Measurements from ENCODE around the gene ZSCAN31. TPM values are rescaled to one million over a fixed set of nuclear protein-coding genes. Genes with fewer than 3 reads are reported as not detected.
A peak's percentile ranks its signal among the peaks of the same experiment; 100 is the strongest.

ZSCAN31 gene
- total RNA-seq, 1 donor from 2014 or later: 12.1 TPM

GRCh38 chr6:28343898-28344677, 8.1 kb upstream of the ZSCAN31 start:
- H3K27me3 ChIP-seq (ENCODE audit: control insufficient read depth, insufficient read depth, low read length): no peaks in the 10 kb centered on the region
- TF ChIP-seq CTCF (IDR thresholded peaks at IDR 0.05; ENCODE audit: insufficient read depth, low read length, severe bottlenecking): no peak
- FAIRE-seq (no peak), DNase-seq (ENCODE audit: low read depth) (no peak)
- no peaks in the 10 kb centered on the region for H3K36me3 ChIP-seq (ENCODE audit: control insufficient read depth, insufficient read depth, low read length)
- H3K4me3 ChIP-seq (ENCODE audit: low read depth, low read length): no peak overlapping the region

GRCh38 chr6:28340310-28341095, 4.6 kb upstream of the ZSCAN31 start:
- DNase-seq (ENCODE audit: low read depth) (no peak), FAIRE-seq (no peak)
- TF ChIP-seq CTCF (IDR thresholded peaks at IDR 0.05; ENCODE audit: insufficient read depth, low read length, severe bottlenecking): no peak
- Histone ChIP-seq H3K27me3 (ENCODE audit: control insufficient read depth, insufficient read depth, low read length) (no peaks in the 10 kb centered on the region), H3K4me3 (ENCODE audit: low read depth, low read length) (no peak overlapping the region), H3K36me3 (ENCODE audit: control insufficient read depth, insufficient read depth, low read length) (no peaks in the 10 kb centered on the region)

- no peaks in the 10 kb centered on the region for H3K36me3 ChIP-seq (ENCODE audit: control insufficient read depth, insufficient read depth, low read length)
- DNase-seq (ENCODE audit: low read depth): no peak
- no peak for FAIRE-seq
- no peak for TF ChIP-seq CTCF (IDR thresholded peaks at IDR 0.05; ENCODE audit: insufficient read depth, low read length, severe bottlenecking)
- H3K4me3 ChIP-seq (ENCODE audit: low read depth, low read length): no peak overlapping the region
- H3K27me3 ChIP-seq (ENCODE audit: control insufficient read depth, insufficient read depth, low read length): no peaks in the 10 kb centered on the region
Measured at GRCh38 chr6:28337121-28337520, 1.2 kb upstream of the ZSCAN31 start.

GRCh38 chr6:28336284-28337120, 554 bp upstream of the ZSCAN31 start:
- no peak for TF ChIP-seq CTCF (IDR thresholded peaks at IDR 0.05; ENCODE audit: insufficient read depth, low read length, severe bottlenecking)
- FAIRE-seq (no peak), DNase-seq (ENCODE audit: low read depth) (peak; percentile 30)
- no peaks in the 10 kb centered on the region for H3K27me3 ChIP-seq (ENCODE audit: control insufficient read depth, insufficient read depth, low read length)
- H3K36me3 ChIP-seq (ENCODE audit: control insufficient read depth, insufficient read depth, low read length): no peaks in the 10 kb centered on the region
- peak overlapping the region; percentile 78 for H3K4me3 ChIP-seq (ENCODE audit: low read depth, low read length)

- H3K4me3 ChIP-seq (ENCODE audit: low read depth, low read length): peak overlapping the region; percentile 3
- no peaks in the 10 kb centered on the region for H3K36me3 ChIP-seq (ENCODE audit: control insufficient read depth, insufficient read depth, low read length)
- TF ChIP-seq CTCF (IDR thresholded peaks at IDR 0.05; ENCODE audit: insufficient read depth, low read length, severe bottlenecking): no peak
- FAIRE-seq: no peak
- no peaks in the 10 kb centered on the region for H3K27me3 ChIP-seq (ENCODE audit: control insufficient read depth, insufficient read depth, low read length)
- no peak for DNase-seq (ENCODE audit: low read depth)
Measured at GRCh38 chr6:28335040-28335563, 846 bp downstream of the ZSCAN31 start.

Measured in bronchial epithelial cell (primary cell).